HTERT RPE-1 (cell line): ENCODE measurements around the gene ABI3BP.
"Not testable (repeated sequence)": the region's sequence is repeated elsewhere in the genome, so short reads cannot be mapped to it uniquely, and the experiment has no call there.

Source experiments
- in situ Hi-C: fragments of 300-500 bp; cut with MboI; formaldehyde crosslinking; loops from 4 replicates; pipeline ENCODE4 v1.14.3; 2020; ENCODE audit warnings: low sequenced_read_pairs

Gene ABI3BP

DNA sequence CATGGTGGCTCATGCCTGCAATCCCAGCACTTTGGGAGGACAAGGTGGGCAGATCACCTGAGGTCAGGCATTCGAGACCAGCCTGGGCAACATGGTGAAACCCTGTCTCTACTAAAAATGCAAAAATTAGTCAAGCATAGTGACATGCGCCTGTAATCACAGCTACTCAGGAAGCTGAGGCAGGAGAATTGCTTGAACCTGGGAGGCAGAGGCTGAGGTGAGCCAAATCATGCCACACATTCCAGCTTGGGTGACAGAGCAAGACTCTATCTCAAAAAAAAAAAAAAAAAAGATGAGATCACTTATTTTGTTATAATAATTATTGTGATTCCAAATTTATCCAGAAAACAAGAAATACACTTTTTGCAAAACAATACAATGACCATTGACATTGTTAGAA lies 47.1 kb downstream of the ABI3BP start:
- in situ Hi-C loops = not testable (repeated sequence)

DNA sequence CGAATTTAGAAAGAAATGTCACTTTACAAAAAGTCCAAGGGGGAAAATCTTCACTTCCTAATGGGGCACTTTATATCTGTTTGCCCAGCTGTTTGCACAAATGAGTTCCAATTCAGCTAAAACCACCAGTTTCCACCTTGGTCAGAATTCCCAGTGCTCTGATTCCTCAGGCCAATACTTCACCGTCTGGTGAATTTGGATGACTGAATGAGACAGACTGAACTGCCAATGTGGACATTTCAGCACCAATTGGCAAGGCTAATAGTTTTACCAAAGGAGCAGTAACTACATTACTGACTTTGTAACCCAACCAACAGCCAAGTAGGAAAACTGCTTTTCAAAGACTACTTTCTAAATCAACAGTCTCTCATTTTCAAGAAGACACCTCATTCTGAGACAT lies 51.8 kb downstream of the ABI3BP start:
- in situ Hi-C loops = no loop called here

DNA sequence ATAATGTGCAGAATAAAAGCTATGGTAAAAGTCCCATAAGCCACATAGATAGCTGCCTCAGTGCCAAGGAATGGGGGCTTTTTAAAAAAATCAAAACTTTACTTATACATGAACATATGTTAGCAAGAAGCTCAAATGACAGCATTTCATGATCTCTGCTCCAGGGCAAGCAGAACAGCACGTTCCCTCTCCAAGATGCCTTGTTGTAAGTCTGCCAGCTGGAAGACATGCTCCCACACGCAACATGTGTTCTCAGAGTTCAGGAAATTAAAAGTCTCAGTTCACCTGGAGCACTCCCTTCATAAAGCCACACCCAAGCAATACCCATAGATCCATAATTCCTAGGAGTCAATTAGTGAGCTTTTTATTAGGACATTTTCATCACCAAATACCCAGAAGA lies 52.2 kb downstream of the ABI3BP start:
- in situ Hi-C loops = no loop called here

DNA sequence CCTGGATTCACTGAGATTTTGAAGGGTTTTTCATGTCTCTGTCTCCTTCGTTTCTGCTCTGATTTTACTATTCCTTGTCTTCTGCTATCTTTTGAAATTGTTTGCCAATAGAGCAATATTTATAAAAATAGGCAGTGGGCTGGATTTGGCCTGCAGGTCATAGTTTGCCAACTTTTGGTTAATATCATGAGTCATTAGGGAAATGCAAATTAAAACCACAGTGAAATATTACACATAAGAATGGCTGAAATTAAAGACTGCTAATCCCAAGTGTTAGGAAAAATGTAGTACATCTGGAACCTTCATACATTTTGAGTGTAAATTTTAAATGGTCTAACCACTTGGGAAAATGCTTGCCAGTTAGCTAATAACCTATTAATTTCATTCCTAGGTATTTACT lies 56.3 kb downstream of the ABI3BP start:
- in situ Hi-C loops = no loop called here

GRCh38 chr3:100932491-100932890 lies 60.7 kb downstream of the ABI3BP start:
- in situ Hi-C loops = no loop called here

GRCh38 chr3:100928638-100929428 lies 64.4 kb downstream of the ABI3BP start:
- in situ Hi-C loops = no loop called here

DNA sequence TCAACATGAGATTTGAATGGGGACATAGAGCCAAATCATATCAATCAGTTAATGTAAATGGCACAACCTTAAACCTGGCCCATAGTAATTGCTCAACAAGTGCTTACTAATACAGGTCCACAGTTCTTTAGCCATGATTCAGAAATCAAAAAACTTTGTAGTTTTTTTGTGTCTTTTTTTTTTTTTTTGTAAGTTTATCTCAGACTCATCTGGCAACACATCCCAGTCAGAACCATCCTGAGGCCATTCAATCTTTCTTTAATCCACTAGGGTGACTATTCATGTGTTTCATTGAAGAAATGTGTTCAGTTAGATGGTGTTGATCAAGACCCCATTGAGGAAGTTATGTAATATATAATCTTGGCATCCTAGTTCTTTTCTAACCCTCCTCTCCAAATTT lies 65.4 kb downstream of the ABI3BP start:
- in situ Hi-C loops = no loop called here

DNA sequence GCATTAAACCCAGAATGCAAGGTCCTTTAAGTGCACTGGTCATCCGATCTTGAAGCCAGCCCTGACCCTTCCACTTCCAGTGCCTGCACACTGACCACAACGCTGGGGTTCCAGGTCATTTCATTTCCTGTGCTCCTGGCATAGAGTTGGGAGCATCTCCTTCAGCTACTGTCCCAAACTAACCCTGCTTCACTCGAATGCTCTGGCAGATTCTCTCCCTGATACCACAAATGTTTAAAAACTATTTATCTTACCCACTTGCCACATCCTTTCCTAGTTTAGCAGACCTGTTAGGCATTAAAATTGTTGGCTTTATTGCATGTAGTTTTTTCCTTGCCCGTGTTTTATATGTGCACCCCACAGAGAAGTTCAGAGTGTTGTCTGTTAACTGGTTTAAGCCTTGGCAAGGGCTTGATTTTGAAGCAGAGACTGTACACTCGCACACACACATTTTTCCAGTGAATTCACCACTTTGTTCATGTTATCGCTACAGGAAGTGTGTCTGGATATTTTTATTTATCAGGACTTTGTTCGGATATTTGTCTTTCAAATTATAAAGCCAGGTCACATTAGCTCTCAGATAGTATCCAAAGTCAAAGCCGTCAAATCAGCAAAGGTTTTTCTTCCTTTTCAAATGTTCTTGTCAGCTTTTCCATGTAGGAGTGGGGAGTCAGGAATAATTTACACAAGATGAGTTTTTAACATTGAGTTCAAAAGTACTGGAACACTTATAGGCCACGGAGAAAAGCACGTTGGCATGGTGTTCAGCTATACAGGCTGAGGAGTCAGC lies 77.3 kb downstream of the ABI3BP start:
- in situ Hi-C loops = no loop called here

- in situ Hi-C loops = no loop called here
These were observed 79.2 kb downstream of the ABI3BP start for GRCh38 chr3:100913870-100914648.

DNA sequence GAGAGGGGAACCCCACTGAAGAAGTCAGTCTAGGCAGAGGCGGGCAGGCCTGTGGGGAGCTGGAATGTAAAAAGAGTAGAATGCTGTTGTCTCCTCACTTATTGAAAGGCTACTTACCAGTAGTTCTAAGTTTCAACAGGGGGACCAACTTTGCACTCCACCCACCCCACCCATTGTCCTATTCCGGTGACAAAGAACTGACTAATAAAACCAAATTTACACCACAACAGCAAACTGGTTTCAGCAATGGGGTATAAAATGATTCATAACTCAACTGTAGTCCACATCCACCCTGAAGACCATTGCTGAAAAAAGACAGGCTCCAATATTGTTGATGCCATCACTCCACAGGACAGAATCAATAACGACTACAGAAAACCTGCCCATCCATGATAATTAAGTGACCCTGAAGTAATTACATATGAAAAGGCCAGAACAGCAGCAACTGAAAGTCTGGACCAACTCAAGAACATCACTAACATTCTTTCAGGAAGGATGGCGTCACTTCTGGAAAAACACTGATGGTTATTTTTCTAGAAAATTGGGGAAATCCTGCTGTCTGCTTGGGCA lies 80.2 kb downstream of the ABI3BP start:
- in situ Hi-C loops = no loop called here

- in situ Hi-C loops = no loop called here
These were observed 80.7 kb downstream of the ABI3BP start for GRCh38 chr3:100912571-100912970.

- in situ Hi-C loops = no loop called here
These were observed 81.3 kb downstream of the ABI3BP start for GRCh38 chr3:100911956-100912355.

- in situ Hi-C loops = no loop called here
These were observed 82.2 kb downstream of the ABI3BP start for GRCh38 chr3:100910986-100911385.

DNA sequence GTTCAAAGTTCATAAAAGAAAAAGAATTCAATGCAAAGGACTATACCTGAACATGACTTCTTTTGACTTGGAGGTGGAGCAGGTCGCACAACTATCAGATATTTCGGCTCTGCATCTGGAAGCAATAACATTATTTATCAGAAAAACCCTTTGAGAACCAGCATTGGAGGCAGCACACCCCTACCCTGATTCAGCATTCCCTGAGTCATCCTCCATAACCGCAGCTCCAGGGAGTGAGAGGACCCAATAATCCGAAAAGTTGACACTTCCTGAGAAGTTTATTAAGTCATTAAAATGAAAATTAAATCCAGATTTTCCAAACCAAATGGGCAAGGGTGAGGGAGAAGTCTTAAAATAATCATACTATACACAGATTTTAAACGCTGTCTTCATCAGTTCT lies 90.6 kb downstream of the ABI3BP start:
- in situ Hi-C loops = no loop called here

DNA sequence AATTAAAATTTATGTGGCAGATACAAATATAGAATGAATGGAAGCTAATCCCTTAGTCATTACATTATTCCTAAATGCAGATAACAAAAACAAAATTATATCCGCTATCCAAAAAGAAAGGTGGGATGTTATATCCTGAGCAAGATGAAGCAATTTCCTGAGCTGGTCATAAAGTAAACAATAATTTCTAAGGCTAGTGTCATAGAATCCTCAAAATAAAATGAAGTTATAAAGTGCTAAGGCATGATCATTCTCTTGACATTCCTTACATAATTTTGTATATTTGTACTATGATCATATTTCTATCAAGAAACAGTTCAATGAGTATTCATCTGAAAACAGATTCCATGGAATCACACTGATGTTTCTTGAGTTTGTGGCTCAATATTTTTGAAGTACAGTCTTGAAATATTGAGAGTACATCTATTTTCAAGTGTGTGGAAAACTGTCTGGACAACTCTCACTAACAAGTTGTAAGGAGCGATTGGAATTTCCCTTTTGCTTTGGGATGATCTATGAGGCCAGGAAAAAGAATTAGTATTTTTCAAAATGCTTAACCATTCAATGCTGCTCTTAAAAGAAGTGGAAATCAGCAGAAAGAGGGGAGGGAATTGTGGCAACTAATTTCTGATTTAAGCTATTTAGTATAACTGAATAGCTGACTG lies 92.4 kb downstream of the ABI3BP start:
- in situ Hi-C loops = no loop called here

DNA sequence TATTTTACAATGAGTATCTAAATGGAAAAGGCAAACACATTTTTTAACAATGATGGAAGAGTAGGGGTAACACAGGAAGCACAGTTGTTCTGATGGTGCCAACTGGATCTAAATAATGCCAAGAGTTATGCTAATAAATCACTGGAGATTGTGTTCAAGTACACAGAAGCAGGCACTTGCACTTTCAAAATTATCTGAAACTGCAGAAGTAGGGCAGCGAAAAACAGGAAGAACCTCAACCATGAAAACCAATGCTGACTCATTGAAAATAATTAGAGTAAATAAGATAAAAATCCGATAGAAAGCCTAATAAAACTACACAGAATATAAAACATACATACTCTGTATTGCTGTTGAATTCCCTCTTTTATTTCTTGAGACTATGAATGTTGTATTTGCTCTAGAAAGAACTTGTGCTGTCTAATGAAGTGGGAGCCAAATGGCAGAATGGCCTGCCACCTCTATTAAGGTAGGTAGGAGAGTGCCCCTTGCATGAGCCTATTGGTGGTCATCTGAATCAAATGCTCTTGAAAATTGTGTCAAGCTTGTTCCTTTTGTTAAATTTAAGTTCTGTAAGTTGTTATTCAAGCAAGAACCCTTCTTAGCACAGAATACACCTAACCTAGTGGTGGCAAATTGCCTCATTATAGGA lies 93.7 kb downstream of the ABI3BP start:
- in situ Hi-C loops = no loop called here

- in situ Hi-C loops = no loop called here
These were observed 94.5 kb downstream of the ABI3BP start for GRCh38 chr3:100898681-100899080.

GRCh38 chr3:100896994-100897393 lies 96.2 kb downstream of the ABI3BP start:
- in situ Hi-C loops = no loop called here

DNA sequence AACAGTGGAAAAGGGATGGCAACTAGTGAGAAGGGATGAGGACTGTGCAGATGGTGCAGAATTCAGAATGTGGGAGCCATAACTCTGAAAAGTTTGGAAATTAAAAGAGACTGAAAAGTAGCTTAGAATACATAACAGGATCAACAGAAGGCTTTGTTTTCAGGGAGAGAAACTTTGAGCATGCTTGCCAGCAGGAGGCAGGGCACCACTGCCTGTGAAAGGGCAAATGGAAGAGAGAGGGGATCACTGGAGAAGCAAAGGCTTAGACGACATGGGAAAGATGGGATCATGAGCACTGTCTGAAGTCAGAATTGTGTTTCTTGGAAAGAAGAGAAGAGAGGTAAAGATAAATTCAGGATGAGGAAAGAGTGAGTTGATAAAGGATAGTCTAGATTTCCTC lies 99.6 kb downstream of the ABI3BP start:
- in situ Hi-C loops = no loop called here

DNA sequence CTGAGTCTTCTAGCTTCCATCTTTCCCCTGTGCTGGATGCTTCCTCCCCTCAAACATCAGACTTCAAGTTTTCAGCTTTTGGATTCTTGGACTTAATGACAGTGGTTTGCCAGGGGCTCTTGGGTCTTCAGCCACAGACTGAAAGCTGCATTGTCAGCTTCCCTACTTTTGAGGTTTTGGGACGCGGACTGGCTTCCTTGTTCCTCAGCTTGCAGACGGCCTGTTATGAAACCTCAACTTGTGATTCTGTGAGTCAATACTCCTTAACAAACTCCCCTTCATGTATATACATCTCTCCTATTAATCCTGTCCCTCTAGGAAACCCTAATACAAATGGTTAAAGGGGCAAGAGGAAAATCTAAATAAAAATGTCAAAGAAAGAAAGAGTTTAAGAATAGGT lies 100.1 kb downstream of the ABI3BP start:
- in situ Hi-C loops = no loop called here
